Activated CD4-positive, alpha-beta T cell treated with anti-CD3 and anti-CD28 coated beads, Interleukin-2, amount 50 U/mL, for 24 hours (primary cell): Measurements from ENCODE around the gene TOP3B.

Experiments used
- DNase-seq, 2 donors: peaks; one replicate each; pipeline ENCODE4 v3.0.0-alpha.2; 2020; ENCODE audit warnings: low read depth in 1 of 2, low spot score in 1 of 2

TOP3B gene

GRCh38 chr22:21963286-21963685 lies 19.3 kb downstream of the TOP3B start:
- DNase-seq: no peak

- DNase-seq: no peak
Measured at GRCh38 chr22:21962655-21962949, 20.0 kb downstream of the TOP3B start.

GRCh38 chr22:21961886-21962654 lies 20.5 kb downstream of the TOP3B start:
- DNase-seq: no peak

GRCh38 chr22:21961127-21961867 lies 21.3 kb downstream of the TOP3B start:
- DNase-seq: no peak

- no peak for DNase-seq
Measured at GRCh38 chr22:21960200-21961126, 22.1 kb downstream of the TOP3B start.

- DNase-seq: no peak
Measured at GRCh38 chr22:21959274-21960074, 23.1 kb downstream of the TOP3B start.

GRCh38 chr22:21958360-21959273 lies 24.0 kb downstream of the TOP3B start:
- no peak for DNase-seq

GRCh38 chr22:21952586-21953571 lies 29.7 kb downstream of the TOP3B start, which contains the start of gene PPM1F:
Gene PPM1F (minus strand): TSS chr22:21952848. CDS start chr22:21946048, 6,800 bp downstream.
- peak; percentile 80 to 95 for DNase-seq

GRCh38 chr22:21951931-21952465 lies 30.6 kb downstream of the TOP3B start:
- peak in 1 of 2 donors; percentile 7 for DNase-seq

- no peak for DNase-seq
Measured at GRCh38 chr22:21951062-21951461, 31.5 kb downstream of the TOP3B start.

- no peak for DNase-seq
Measured at GRCh38 chr22:21949948-21950347, 32.6 kb downstream of the TOP3B start.

- no peak for DNase-seq
Measured at GRCh38 chr22:21949569-21949918, 33.0 kb downstream of the TOP3B start.

GRCh38 chr22:21948824-21949568 lies 33.6 kb downstream of the TOP3B start:
- DNase-seq: no peak

GRCh38 chr22:21948390-21948789 lies 34.2 kb downstream of the TOP3B start:
- no peak for DNase-seq

- no peak for DNase-seq
Measured at GRCh38 chr22:21947040-21948014, 35.3 kb downstream of the TOP3B start.

GRCh38 chr22:21946262-21946925 lies 36.2 kb downstream of the TOP3B start:
- DNase-seq: no peak
